GM19438 (cell line): ENCODE results near the gene SFPQ.
A peak's percentile ranks its signal among the peaks of the same experiment; 100 is the strongest.
"Not testable (repeated sequence)": the region's sequence is repeated elsewhere in the genome, so short reads cannot be mapped to it uniquely, and the experiment has no call there.

ENCODE experiments used
- ATAC-seq: cut with Tn5 transposase; IDR thresholded peaks from one replicate; pipeline ENCODE4 v1.9.1; 2021; ENCODE audit warnings: low read depth; ENCODE audit not compliant: unreplicated experiment

The SFPQ gene, protein sequence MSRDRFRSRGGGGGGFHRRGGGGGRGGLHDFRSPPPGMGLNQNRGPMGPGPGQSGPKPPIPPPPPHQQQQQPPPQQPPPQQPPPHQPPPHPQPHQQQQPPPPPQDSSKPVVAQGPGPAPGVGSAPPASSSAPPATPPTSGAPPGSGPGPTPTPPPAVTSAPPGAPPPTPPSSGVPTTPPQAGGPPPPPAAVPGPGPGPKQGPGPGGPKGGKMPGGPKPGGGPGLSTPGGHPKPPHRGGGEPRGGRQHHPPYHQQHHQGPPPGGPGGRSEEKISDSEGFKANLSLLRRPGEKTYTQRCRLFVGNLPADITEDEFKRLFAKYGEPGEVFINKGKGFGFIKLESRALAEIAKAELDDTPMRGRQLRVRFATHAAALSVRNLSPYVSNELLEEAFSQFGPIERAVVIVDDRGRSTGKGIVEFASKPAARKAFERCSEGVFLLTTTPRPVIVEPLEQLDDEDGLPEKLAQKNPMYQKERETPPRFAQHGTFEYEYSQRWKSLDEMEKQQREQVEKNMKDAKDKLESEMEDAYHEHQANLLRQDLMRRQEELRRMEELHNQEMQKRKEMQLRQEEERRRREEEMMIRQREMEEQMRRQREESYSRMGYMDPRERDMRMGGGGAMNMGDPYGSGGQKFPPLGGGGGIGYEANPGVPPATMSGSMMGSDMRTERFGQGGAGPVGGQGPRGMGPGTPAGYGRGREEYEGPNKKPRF

DNA sequence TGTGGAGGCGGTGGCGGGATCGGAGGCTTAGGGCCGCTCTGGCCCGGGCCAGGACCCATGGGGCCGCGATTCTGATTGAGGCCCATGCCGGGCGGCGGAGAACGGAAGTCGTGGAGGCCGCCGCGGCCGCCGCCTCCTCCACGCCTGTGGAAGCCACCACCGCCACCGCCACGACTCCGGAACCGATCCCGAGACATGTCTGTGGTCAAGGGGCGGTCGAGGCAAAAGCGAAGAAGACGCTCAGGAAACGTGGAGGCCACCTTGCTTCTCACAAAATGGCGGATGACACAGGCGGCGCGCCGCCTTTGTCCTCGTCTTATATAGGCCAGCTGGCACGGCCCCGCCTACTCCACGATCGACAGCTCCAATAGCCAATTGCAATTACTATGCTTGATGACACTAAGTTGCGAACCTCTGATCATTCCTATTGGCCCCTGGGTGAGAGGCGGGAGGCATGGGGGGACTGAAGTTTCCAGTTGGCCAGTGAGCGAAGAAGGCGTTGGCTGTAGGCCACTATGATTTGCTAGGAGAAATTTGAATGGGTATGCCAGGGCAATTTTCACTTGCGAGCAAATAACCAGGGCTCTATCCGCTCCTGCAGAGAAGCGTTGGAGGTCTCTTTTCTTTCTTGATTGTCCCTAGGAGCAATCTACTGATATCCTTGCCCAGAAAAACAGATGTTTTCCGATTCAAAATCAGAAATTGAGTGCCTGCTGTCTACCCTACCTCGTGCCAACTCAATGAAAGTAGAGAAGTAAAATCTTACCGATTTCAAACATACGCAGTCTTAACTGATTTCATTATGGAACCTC, at the start of gene SFPQ:
Gene SFPQ (minus strand): TSS at position 293 of the 812 bp plus-strand sequence. CDS start 96 bp downstream, at position 197.
- ATAC-seq: peak; percentile 89

- ATAC-seq: not testable (repeated sequence)
These were observed 43.8 kb upstream of the SFPQ start for GRCh38 chr1:35236772-35237171.

- no peak for ATAC-seq
These were observed 38.3 kb upstream of the SFPQ start for GRCh38 chr1:35231287-35231686.

- ATAC-seq: no peak
These were observed 36.8 kb upstream of the SFPQ start for GRCh38 chr1:35229587-35230360.

GRCh38 chr1:35226546-35226945, 33.6 kb upstream of the SFPQ start:
- ATAC-seq: no peak

DNA sequence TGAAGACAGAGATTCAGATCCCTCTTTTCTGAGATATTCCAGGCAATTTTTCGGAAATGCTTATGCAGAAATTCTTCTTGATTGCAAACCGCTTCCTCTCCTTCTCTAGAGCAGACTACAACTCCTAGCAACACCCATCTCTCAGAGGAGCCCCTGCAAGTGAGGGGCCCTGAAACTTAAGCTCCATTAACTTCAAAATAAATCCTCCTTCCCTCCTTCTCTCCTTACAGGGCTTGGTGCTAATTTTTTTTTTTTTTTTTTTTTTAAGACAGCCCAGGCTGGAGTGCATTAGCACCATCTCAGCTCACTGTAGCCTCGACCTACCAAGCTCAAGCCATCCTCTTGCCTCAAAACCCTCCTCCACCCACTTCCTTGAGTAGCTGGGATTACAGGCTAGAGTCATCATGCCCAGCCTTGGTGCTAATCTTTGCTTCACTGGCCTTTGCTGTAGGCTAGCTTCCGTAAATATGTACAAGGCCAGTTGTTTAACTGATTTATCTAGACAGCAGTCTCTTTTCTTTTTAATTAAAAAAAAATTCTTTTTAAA, 30.2 kb upstream of the SFPQ start:
- no peak for ATAC-seq

DNA sequence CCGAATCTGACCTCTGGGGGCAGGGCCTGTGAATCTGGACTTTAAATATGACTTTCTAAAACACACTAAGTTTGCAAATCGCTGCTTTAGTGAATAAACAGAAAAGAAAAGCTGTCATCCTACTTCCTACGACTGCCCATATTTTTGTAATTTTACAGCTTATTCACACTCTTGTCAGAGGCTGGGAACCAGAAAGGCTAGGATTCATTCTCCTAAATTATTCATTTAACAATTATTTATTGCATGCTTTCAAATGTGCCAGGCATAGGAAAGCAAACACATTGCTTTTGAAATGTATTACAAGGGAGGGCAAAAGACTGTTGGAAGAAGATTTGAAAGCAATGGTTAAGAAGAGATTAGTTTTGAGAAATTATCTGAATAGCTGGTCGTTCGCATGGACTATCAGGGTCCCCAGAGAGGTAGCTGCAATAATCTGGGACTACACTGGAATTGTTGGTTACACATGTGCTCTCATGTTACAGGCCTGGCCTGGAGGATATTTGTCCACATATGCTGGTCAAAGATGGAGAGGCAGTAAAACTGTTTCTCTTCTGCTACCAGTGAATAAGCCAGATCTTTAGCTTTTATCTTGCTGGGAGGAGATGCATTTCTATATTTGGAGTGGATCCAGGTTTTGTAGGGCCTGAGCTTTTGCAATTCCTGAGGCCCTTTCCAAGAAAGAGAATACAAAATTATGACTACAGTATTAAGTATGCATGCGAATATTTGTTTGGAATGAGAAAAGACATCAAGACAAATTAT, 29.6 kb upstream of the SFPQ start:
- ATAC-seq: no peak

GRCh38 chr1:35220976-35221375, 28.0 kb upstream of the SFPQ start:
- no peak for ATAC-seq

GRCh38 chr1:35215346-35215745, 22.4 kb upstream of the SFPQ start:
- ATAC-seq: no peak

GRCh38 chr1:35211120-35211414, 18.1 kb upstream of the SFPQ start:
- ATAC-seq: no peak

DNA sequence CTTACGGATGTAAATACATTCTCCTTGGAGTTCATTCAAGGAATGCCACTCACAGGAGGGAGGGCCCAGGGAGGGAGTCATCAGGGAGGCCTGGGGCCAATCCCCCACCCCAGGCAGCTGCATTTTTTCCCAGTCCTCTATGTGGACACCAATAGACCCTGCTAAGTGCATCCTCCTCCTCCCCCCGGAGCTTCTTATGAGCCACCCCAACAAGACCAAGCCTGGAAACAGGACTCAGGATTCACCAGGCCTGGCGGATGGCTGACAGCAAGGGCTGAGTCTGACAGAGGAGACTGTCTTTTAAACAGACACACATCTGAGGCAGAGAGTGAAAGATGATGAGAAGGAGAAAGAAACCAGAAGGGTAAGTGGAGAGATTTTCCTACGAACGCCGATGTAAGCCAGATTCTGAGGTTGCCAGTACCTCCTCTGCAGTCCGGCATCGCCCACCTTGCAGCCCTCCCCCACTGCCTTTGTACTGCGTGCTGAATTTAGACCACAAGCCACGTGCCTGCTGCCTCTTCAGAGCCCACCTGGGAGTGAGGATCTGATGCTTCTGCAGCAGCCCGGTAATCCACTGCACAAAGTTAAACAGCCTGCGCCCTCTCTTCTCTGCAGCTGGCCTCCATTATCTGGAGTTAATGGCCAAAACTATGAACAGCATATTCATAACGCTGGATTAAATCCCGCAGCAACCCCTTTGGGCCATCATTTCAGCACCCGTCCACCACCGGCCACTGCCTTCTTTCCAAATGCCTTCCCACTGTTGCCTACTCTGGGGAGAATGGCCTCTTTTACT, 17.6 kb upstream of the SFPQ start:
- no peak for ATAC-seq

DNA sequence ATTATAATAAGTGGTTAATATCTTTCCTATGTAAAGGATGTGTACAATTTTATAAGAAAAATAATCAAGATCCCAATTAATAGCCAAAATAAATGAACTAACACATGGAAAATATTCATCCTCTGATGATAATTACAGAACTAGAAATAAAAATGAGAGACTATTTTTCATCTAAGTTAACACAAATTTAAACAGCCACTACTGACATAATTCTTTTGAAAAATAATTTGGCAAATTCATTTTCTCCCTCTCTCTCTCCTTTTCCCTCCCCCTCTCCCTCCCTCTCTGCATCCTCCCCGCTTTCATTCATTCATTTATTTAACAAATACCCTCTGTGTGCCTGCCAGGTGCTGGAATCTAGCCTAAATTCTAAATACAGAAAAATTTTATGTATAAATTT, 10.3 kb upstream of the SFPQ start:
- ATAC-seq: no peak

- ATAC-seq: no peak
These were observed 9.2 kb upstream of the SFPQ start for GRCh38 chr1:35202048-35202719.

- ATAC-seq: no peak
These were observed 8.7 kb upstream of the SFPQ start for GRCh38 chr1:35201631-35202030.

GRCh38 chr1:35192056-35192852, 691 bp downstream of the SFPQ start:
- ATAC-seq: peak; percentile 35

DNA sequence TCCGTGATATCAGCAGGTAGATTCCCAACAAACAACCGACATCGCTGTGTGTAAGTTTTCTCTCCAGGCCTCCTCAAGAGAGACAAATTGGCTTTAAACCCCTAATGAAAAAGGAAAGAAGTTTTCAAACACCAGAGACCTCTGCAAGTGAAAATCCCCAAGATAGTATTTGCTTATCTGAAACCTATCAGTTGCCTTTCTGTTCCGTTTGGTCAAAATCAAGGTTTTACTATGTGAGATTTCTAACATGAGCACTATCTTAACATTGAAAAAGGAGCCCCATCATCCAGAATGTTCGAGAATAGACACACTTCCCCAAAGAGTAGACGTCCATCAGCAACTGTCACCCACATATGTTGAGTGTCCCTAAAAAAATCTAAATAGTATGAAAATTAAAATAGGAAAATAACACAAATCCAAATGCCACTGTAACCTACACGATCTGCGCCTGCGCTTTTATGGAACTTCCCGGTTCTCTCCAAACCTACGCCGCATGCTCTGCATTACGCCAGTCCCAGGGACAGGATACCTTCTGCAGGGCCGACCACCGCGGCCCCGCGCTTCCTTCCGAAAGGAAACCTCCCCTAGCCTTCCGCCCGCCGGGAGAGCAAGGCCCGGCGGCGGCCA, 1.4 kb downstream of the SFPQ start:
- ATAC-seq: no peak

- no peak for ATAC-seq
These were observed 2.2 kb downstream of the SFPQ start for GRCh38 chr1:35190784-35191183.
